Heart left ventricle (tissue), 16 donors: ENCODE measurements around the gene FKBP4. TPM values are rescaled to one million over a fixed set of nuclear protein-coding genes. Genes with fewer than 3 reads are reported as not detected.

Experiments used
- ATAC-seq, 4 donors: fragments of 200-7000 bp; cut with Tn5 transposase; one replicate each; pipeline ENCODE4 v1.9.1; 2020 to 2022; ENCODE audit warnings: moderate library complexity in 4 of 4, mild to moderate bottlenecking in 3 of 4, moderate number of reproducible peaks in 1 of 4
- DNase-seq, 5 donors: peaks; one replicate each; pipeline ENCODE4 v3.0.0-alpha.2; 2020
- H3K27ac ChIP-seq, 12 donors: fragments of 200-600 bp; sonication (generic) in 4 of 12; one replicate each; pipeline versions ENCODE4 v1.5.0 to v1.8.0; 2016 to 2022; ENCODE audit warnings: mild to moderate bottlenecking in 2 of 12
- H3K27me3 ChIP-seq, 9 donors: fragments of 200-600 bp; sonication (generic) in 2 of 9; one replicate each; pipeline versions ENCODE4 v1.5.1 to v1.8.0; 2016 to 2022; ENCODE audit warnings: mild to moderate bottlenecking in 3 of 9
- H3K36me3 ChIP-seq, 9 donors: fragments of 200-600 bp; sonication (generic) in 2 of 9; one replicate each; pipeline versions ENCODE4 v1.5.0 to v1.8.0; 2018 to 2022; ENCODE audit warnings: mild to moderate bottlenecking in 2 of 9
- H3K4me1 ChIP-seq, 12 donors: fragments of 200-600 bp; sonication (generic) in 4 of 12; one replicate each; pipeline versions ENCODE4 v1.5.0 to v1.8.0; 2016 to 2022; ENCODE audit warnings: mild to moderate bottlenecking in 3 of 12
- H3K4me3 ChIP-seq, 12 donors: fragments of 200-600 bp; sonication (generic) in 4 of 12; one replicate each; pipeline versions ENCODE4 v1.5.0 to v1.8.0; 2017 to 2022; ENCODE audit warnings: mild to moderate bottlenecking in 9 of 12, moderate library complexity in 4 of 12
- H3K9me3 ChIP-seq, 12 donors: fragments of 200-600 bp; sonication (generic) in 4 of 12; one replicate each; pipeline versions ENCODE4 v1.5.0 to v1.8.0; 2016 to 2022; ENCODE audit warnings: mild to moderate bottlenecking in 1 of 12
- POLR2A ChIP-seq, 2 donors: fragments of 450-650 bp; IDR thresholded peaks; one replicate each; pipeline ENCODE4 v1.6.1; 2017; ENCODE audit warnings: antibody characterized with exemption in 2 of 2, mild to moderate bottlenecking in 2 of 2, moderate library complexity in 2 of 2
- WGBS, 4 donors: extraction: QIAGEN DNeasy Blood & Tissue Kit in 2 of 4; methylation state at CpG; one replicate each; pipeline versions ENCODE4 v1.1.5 to v1.1.7; 2013 to 2018; 5-methylcytosine and 5-hydroxymethylcytosine counted together
- intact Hi-C, 10 donors: fragments of 100-400 bp; cut with DNase I; formaldehyde crosslinking; loops; one replicate each; pipeline versions ENCODE4 v1.11.1 to v1.14.2; 2022
- polyA plus RNA-seq, 2 donors: library from polyadenylated mRNA; stranded (reverse); fragments of 200-250 nt; gene quantifications; one replicate each; pipeline ENCODE4 v1.2.3, GENCODE V29; 2013
- total RNA-seq, 9 donors: library from RNA; depleted of rRNA in 2 of 9; stranded (reverse); fragments of >200 nt in 2 of 9; fragmentation: NEBNext Ultra II Directional in 3 of 9; extraction: Animal tissue kit (Norgen Biotek cat#: 25700) in 3 of 9; gene quantifications; one replicate each; pipeline versions ENCODE4 v1.1.0 to v1.2.4, GENCODE V29; 2016 to 2023
- TF ChIP-seq, protein P1 (sequence below), 12 donors: fragments of 200-600 bp; sonication (generic) in 4 of 12; IDR thresholded peaks; one replicate each; pipeline versions ENCODE4 v1.5.0 to v1.8.0; 2018 to 2022; ENCODE audit warnings: antibody characterized with exemption in 12 of 12, mild to moderate bottlenecking in 5 of 12
- donor health status: ischemic (EF 13 %, LVEDD 7.1; RV severe dilation, severe dysfunction).
- donor health status: healthy with polysubstance abuse.
- donor health status: DM: no; HTN: yes; CAD: no.
- donor health status: DM: no; HTN: no; CAD: no.
- donor health status: ischemic (EF 25% LVEDD 6.9; RV normal size, moderate dysfunction).
- donor health status: ischemic (EF 25% LVEDD 5.7; RV mildly dilated, moderate dysfunction).
- donor health status: healthy.
- donor health status: DM: yes; HTN: yes; CAD: no.
- donor health status: ischemic (EF 35%, LVEDD 5.7; RV mildly dilated, moderate dysfunction).
- donor health status: nonischemic (EF 11% LVEDD 7.7; RV severe dilation, severe dysfunction).
- donor health status: DM: yes; HTN: yes; CAD: no.
- donor health status: PGD.
- donor health status: ischemic (EF 29% LVEDD 5.4; RV normal size, mild dysfunction).
- donor health status: nonischemic (EF 23%, LVEDD 6.1; RV moderate dilation, normal function).

The FKBP4 gene
- total and polyA plus RNA-seq, 11 donors: 25.4 to 84.9 (median 44.0) TPM

GRCh38 chr12:2779281-2779680 is 15.5 kb upstream of the FKBP4 start:
- 76 to 87% (median 84%) methylated on average over 4 of the region's 4 CpGs for WGBS, 4 donors
- H3K9me3 ChIP-seq: no peaks in the 10 kb centered on the region
- no peaks in the 10 kb centered on the region for H3K36me3 ChIP-seq
- no peak overlapping the region for H3K27ac ChIP-seq
- intact Hi-C loops: no loop called here
- no peak for DNase-seq
- no peak for TF ChIP-seq POLR2A (IDR thresholded peaks at IDR 0.05)
- TF ChIP-seq, protein P1, sequence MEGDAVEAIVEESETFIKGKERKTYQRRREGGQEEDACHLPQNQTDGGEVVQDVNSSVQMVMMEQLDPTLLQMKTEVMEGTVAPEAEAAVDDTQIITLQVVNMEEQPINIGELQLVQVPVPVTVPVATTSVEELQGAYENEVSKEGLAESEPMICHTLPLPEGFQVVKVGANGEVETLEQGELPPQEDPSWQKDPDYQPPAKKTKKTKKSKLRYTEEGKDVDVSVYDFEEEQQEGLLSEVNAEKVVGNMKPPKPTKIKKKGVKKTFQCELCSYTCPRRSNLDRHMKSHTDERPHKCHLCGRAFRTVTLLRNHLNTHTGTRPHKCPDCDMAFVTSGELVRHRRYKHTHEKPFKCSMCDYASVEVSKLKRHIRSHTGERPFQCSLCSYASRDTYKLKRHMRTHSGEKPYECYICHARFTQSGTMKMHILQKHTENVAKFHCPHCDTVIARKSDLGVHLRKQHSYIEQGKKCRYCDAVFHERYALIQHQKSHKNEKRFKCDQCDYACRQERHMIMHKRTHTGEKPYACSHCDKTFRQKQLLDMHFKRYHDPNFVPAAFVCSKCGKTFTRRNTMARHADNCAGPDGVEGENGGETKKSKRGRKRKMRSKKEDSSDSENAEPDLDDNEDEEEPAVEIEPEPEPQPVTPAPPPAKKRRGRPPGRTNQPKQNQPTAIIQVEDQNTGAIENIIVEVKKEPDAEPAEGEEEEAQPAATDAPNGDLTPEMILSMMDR (IDR thresholded peaks at IDR 0.05): no peak
- ATAC-seq: no peak
- peaks cover 0 to 9% (median 4%) of the 10 kb centered on the region in 12 donors for H3K4me1 ChIP-seq
- H3K27me3 ChIP-seq: peaks cover 0 to 6% (median 0%) of the 10 kb centered on the region in 9 donors
- no peak overlapping the region for H3K4me3 ChIP-seq

- H3K27me3 ChIP-seq: peaks cover 0 to 6% (median 0%) of the 10 kb centered on the region in 9 donors
- peak; percentile 84 to 95 (median 95) for ATAC-seq
- intact Hi-C loops: loop anchor here in 5 of 10 donors (1.0 to 10.0 kb wide), 7 partner anchors 42 to 989 kb away; partner anchors contain the start of gene CACNA1C (in 1 of the 5)
Observed at GRCh38 chr12:2783936-2784600, 10.7 kb upstream of the FKBP4 start.

GRCh38 chr12:2785017-2785416 is 9.8 kb upstream of the FKBP4 start:
- Histone ChIP-seq H3K9me3 (no peaks in the 10 kb centered on the region), H3K4me1 (peaks cover 0 to 10% (median 4%) of the 10 kb centered on the region in 12 donors), H3K36me3 (no peaks in the 10 kb centered on the region), H3K4me3 (no peak overlapping the region), H3K27ac (no peak overlapping the region), H3K27me3 (peaks cover 0 to 6% (median 0%) of the 10 kb centered on the region in 9 donors)
- no peak for ATAC-seq
- no peak for DNase-seq
- intact Hi-C loops: loop anchor here in 5 of 10 donors (2.0 to 10.0 kb wide), 5 partner anchors 44 to 990 kb away; partner anchors contain the start of gene CACNA1C (in 1 of the 5)
- TF ChIP-seq POLR2A (IDR thresholded peaks at IDR 0.05): no peak
- TF ChIP-seq, protein P1 (IDR thresholded peaks at IDR 0.05): no peak
- WGBS, 4 donors: 69 to 84% (median 76%) methylated on average over 5 of the region's 5 CpGs

More at GRCh38 chr12:2783936-2784600, 10.7 kb upstream of the FKBP4 start:
- H3K36me3 ChIP-seq: no peaks in the 10 kb centered on the region
- H3K4me3 ChIP-seq: peak overlapping the region in 9 of 12 donors; percentile 13 to 35 (median 27)
- DNase-seq: peak; percentile 69 to 84 (median 78)
- H3K4me1 ChIP-seq: peaks cover 0 to 10% (median 4%) of the 10 kb centered on the region in 12 donors
- no peaks in the 10 kb centered on the region for H3K9me3 ChIP-seq
- H3K27ac ChIP-seq: no peak overlapping the region
- no peak for TF ChIP-seq POLR2A (IDR thresholded peaks at IDR 0.05)
- TF ChIP-seq, protein P1 (IDR thresholded peaks at IDR 0.05): peak; percentile 83 to 96 (median 90)
- WGBS, 4 donors: 10 to 16% (median 13%) methylated on average over 23 to 25 of the region's 25 CpGs

DNA sequence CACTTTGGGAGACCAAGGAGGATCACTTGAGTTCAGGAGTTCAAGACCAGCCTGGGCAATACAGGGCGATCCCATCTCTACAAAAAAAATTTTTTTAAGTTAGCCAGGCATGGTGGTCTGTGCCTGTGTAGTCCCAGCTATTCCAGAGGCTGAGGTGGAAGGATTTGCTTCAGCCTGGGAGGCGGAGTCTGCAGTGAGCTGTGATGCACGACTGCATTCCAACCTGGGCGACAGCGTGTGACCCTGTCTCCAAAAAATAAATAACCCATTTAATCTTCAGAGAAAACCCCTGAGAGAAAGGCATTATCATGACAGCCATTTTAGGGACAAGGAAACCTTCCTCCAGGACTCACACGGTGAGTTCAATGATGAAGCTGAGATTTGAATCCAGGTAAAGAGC is 3.7 kb upstream of the FKBP4 start:
- no peak for ATAC-seq
- H3K27ac ChIP-seq: no peak overlapping the region
- H3K36me3 ChIP-seq: no peaks in the 10 kb centered on the region
- no peak for DNase-seq
- no peaks in the 10 kb centered on the region for H3K9me3 ChIP-seq
- no peak overlapping the region for H3K4me3 ChIP-seq
- 80 to 89% (median 85%) methylated on average over 6 of the region's 6 CpGs for WGBS, 4 donors
- TF ChIP-seq, protein P1 (IDR thresholded peaks at IDR 0.05): no peak
- TF ChIP-seq POLR2A (IDR thresholded peaks at IDR 0.05): no peak
- intact Hi-C loops: no loop called here
- peaks cover 0 to 4% (median 0%) of the 10 kb centered on the region in 9 donors for H3K27me3 ChIP-seq
- H3K4me1 ChIP-seq: peaks cover 0 to 10% (median 5%) of the 10 kb centered on the region in 12 donors
